Kidney (tissue), 14 donors: ENCODE measurements around the gene AGFG2. TPM values are rescaled to one million over a fixed set of nuclear protein-coding genes. Genes with fewer than 3 reads are reported as not detected.

Experiments used
- DNase-seq, 5 donors: peaks; one replicate each; pipeline ENCODE4 v3.0.0-alpha.2; 2013 to 2020
- FAIRE-seq: peaks from 2 replicates; lab custom pipeline; 2012; peaks lifted over from hg19 to GRCh38; lab: Jason Lieb, UNC
- H3K27ac ChIP-seq, 2 donors: one replicate each; pipeline ENCODE4 v1.7.0; 2013; ENCODE audit warnings: low read depth in 2 of 2, low read length in 2 of 2, inconsistent platforms in 1 of 2
- H3K27me3 ChIP-seq: one replicate; pipeline ENCODE4 v1.7.1; 2013; ENCODE audit warnings: low read length, inconsistent platforms; ENCODE audit not compliant: control insufficient read depth, insufficient read depth
- H3K36me3 ChIP-seq, 3 donors: one replicate each; pipeline versions ENCODE4 v1.7.0 to v1.7.1; 2013; ENCODE audit warnings: low read length in 3 of 3, control low read depth in 1 of 3, inconsistent platforms in 1 of 3; ENCODE audit not compliant: insufficient read depth in 3 of 3, control insufficient read depth in 2 of 3
- H3K4me1 ChIP-seq, 3 donors: one replicate each; pipeline versions ENCODE4 v1.7.0 to v1.7.1; 2013; ENCODE audit warnings: low read length in 3 of 3, inconsistent platforms in 1 of 3, low read depth in 1 of 3; ENCODE audit not compliant: control insufficient read depth in 2 of 3, insufficient read depth in 2 of 3
- H3K4me3 ChIP-seq, 3 donors: one replicate each; pipeline versions ENCODE4 v1.7.0 to v1.8.1; 2013; ENCODE audit warnings: low read length in 3 of 3, control low read depth in 1 of 3, inconsistent platforms in 1 of 3
- H3K9ac ChIP-seq, 3 donors: one replicate each; pipeline versions ENCODE4 v1.7.0 to v1.7.1; 2013; ENCODE audit warnings: low read length in 3 of 3, control low read depth in 1 of 3, inconsistent platforms in 1 of 3
- H3K9me3 ChIP-seq, 3 donors: one replicate each; pipeline versions ENCODE4 v1.7.0 to v1.7.1; 2013; ENCODE audit warnings: low read length in 3 of 3, control low read depth in 1 of 3, inconsistent platforms in 1 of 3; ENCODE audit not compliant: control insufficient read depth in 2 of 3, insufficient read depth in 1 of 3
- intact Hi-C: fragments of 100-400 bp; cut with DNase I; formaldehyde crosslinking; loops from one replicate; pipeline ENCODE4 v1.11.1; 2022
- polyA plus RNA-seq: library from polyadenylated mRNA; stranded (reverse); fragments of 350-450 nt; fragmentation: Illumina TruSeq; extraction: RNeasy Lipid Tissue Mini Kit (QIAGEN cat#74804); gene quantifications from one replicate; pipeline ENCODE4 v1.2.3, GENCODE V29; 2014; ENCODE audit warnings: low read depth, low replicate concordance; ENCODE audit not compliant: insufficient read depth
- total RNA-seq: library from RNA; stranded (reverse); fragmentation: NEBNext Ultra II Directional; extraction: Animal tissue kit (Norgen Biotek cat#: 25700); gene quantifications from one replicate; pipeline ENCODE4 v1.2.1, GENCODE V29; 2021
- TF ChIP-seq, protein P1 (sequence below): IDR thresholded peaks from 3 replicates; pipeline ENCODE4 v1.5.1; 2012; ENCODE audit warnings: mild to moderate bottlenecking, moderate library complexity, borderline replicate concordance; ENCODE audit not compliant: insufficient read depth; ENCODE audit errors: extremely low read depth
- donor health status: control.
- donor health status: control.
- donor health status: control.
- donor health status: control.
- donor health status: control.
- donor health status: DM: yes; HTN: yes; CAD: no.
- donor health status: Normal renal cell carcinoma (clear cell type).

The AGFG2 gene
- total and polyA plus RNA-seq, 2 donors from 2014 or later, result 24.3 to 37.3 TPM

DNA sequence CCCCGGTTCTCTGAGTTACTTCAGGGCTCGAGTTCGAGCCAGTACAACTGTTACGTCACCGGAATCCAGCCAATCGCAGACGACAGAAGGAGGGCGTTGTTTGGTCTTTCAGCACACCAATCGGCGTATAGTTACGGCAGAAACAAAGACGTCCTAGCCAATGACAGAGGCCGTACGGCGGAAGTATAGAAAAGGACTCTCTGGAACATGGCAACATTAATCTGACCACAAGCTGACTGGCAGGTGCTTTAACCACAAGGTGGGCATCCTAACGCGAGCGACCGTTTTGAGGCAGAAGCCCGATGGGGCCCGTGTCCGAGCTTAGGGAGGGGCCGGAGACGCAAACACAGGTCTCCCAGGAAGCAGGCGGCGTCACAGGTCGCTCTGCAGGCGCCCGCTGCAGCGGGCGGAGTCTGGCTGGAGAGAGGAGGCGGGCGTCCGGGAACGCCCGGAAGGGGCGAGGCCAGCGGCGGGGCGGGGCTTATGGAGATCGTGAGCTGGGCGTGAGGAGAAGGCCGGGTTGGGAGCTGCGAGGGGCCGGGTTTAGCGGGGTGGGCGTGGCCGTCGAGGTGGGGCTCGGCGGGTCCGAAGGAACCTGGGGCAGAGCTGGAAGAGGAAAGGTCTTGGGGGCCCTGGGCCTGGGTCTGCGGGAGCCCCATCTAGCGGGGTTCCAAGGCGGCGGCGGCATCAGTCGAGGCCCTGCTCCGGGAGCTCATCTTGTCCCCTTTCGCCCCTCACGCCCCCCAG, 73.2 kb downstream of the AGFG2 start, which contains the start of gene MOSPD3:
TSS of gene MOSPD3 (plus strand) at position 558 of the 747 bp plus-strand sequence. CDS start 252 bp downstream, outside the sequence.
- peaks cover 0 to 8% (median 0%) of the 10 kb centered on the region in 3 donors for H3K4me1 ChIP-seq
- H3K27ac ChIP-seq, result peak within 1 kb of the TSS; percentile 93 to 96
- peak within 1 kb of the TSS; percentile 75 to 86 (median 81) for H3K4me3 ChIP-seq
- peak within 1 kb of the TSS; percentile 69 to 73 (median 69) for H3K9ac ChIP-seq
- TF ChIP-seq, protein P1, sequence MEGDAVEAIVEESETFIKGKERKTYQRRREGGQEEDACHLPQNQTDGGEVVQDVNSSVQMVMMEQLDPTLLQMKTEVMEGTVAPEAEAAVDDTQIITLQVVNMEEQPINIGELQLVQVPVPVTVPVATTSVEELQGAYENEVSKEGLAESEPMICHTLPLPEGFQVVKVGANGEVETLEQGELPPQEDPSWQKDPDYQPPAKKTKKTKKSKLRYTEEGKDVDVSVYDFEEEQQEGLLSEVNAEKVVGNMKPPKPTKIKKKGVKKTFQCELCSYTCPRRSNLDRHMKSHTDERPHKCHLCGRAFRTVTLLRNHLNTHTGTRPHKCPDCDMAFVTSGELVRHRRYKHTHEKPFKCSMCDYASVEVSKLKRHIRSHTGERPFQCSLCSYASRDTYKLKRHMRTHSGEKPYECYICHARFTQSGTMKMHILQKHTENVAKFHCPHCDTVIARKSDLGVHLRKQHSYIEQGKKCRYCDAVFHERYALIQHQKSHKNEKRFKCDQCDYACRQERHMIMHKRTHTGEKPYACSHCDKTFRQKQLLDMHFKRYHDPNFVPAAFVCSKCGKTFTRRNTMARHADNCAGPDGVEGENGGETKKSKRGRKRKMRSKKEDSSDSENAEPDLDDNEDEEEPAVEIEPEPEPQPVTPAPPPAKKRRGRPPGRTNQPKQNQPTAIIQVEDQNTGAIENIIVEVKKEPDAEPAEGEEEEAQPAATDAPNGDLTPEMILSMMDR, result no peak
- H3K27me3 ChIP-seq, result no peaks in the 10 kb centered on the region
- H3K36me3 ChIP-seq, result no peaks in the 10 kb centered on the region
- peak; percentile 99 to 100 (median 99) for DNase-seq
- FAIRE-seq, result peak; percentile 98
- intact Hi-C loops, result no loop called here
- H3K9me3 ChIP-seq, result no peaks in the 10 kb centered on the region

DNA sequence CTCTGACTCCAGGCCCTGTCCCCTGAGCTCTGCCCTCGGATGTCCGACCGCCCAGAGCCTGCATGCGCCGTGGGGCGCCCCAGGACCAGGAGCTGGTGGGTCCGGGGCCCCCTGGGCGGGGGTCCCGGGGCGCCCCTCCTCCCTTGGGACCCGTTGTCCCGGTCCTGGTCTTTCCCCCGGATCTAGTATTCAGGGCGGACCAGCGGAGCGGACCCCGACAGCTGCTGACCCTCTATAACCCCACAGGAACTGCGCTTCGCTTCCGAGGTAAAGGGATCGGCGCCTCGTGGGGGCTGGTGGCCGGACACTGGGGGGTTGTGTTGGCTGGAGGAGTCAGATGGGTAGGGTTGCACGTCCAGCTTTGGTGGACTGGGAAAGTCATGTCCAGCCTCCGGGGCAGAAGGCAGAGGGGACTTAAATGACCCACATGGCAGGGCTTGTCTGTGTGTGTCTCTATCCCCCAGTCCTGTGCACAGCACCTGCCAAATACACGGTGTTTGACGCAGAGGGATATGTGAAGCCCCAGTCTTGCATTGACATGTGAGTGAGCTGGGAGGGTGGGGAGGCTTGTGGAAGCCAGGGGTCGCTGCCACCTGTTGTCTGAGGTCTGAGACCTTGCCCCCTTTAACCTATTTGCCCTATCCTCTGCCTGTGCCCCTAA, 73.9 kb downstream of the AGFG2 start:
- H3K9ac ChIP-seq, result peak overlapping the region in 2 of 3 donors; percentile 69
- peak in 3 of 5 donors; percentile 38 to 79 (median 55) for DNase-seq
- H3K36me3 ChIP-seq, result no peaks in the 10 kb centered on the region
- no peak for FAIRE-seq
- H3K4me3 ChIP-seq, result peak overlapping the region; percentile 46 to 75 (median 71)
- H3K27ac ChIP-seq, result no peak overlapping the region
- TF ChIP-seq, protein P1, result no peak
- no peaks in the 10 kb centered on the region for H3K9me3 ChIP-seq
- H3K27me3 ChIP-seq, result no peaks in the 10 kb centered on the region
- intact Hi-C loops, result no loop called here
- H3K4me1 ChIP-seq, result peaks cover 0 to 8% (median 0%) of the 10 kb centered on the region in 3 donors

DNA sequence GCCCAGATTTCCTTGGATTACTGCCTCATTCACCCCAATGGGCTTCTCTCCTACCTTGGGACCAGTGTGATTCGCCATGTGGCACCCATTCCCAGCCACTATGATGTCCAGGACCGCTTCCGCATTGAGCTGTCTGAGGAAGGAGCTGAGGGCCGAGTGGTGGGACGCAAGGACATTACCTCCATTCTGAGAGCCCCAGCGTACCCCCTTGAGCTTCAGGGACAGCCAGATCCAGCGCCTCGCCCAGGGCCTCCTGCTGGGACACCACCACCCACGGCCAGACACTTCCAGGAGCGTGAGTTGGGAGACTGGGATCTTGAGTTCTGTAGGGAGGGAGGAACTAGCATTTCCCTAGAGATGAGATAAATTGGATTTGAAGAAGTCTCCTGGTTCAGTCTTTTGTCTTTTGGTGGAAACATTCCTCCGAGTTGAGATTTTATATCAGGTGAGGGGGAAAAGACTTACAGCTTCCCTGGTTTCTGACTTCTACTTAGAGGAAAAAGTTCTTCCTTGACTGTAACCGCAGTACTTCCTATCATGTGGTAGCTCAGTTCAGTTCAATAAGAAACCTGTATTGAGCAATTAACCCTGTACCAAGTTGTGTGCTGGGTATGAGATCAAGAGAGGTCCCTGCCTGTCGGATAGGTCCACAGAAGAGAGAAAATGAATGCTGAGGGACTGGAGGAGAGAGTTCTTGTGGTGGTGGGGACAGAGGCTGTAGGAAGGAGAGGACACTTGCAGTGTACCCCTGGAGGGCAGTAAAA, 74.6 kb downstream of the AGFG2 start:
- H3K9me3 ChIP-seq, result no peaks in the 10 kb centered on the region
- FAIRE-seq (no peak), DNase-seq (peak in 1 of 5 donors; percentile 81)
- TF ChIP-seq, protein P1, result no peak
- peak overlapping the region in 2 of 3 donors; percentile 71 to 75 for H3K4me3 ChIP-seq
- no peak overlapping the region for H3K9ac ChIP-seq
- peaks cover 0 to 8% (median 0%) of the 10 kb centered on the region in 3 donors for H3K4me1 ChIP-seq
- H3K27me3 ChIP-seq, result no peaks in the 10 kb centered on the region
- intact Hi-C loops, result no loop called here
- no peak overlapping the region for H3K27ac ChIP-seq
- H3K36me3 ChIP-seq, result no peaks in the 10 kb centered on the region
